A204.1 (cell line): Measurements from ENCODE around the gene BRAT1.

Source experiments
- FAIRE-seq: peaks from 2 replicates; lab custom pipeline; 2012; peaks lifted over from hg19 to GRCh38; lab: Jason Lieb, UNC

The BRAT1 gene

DNA sequence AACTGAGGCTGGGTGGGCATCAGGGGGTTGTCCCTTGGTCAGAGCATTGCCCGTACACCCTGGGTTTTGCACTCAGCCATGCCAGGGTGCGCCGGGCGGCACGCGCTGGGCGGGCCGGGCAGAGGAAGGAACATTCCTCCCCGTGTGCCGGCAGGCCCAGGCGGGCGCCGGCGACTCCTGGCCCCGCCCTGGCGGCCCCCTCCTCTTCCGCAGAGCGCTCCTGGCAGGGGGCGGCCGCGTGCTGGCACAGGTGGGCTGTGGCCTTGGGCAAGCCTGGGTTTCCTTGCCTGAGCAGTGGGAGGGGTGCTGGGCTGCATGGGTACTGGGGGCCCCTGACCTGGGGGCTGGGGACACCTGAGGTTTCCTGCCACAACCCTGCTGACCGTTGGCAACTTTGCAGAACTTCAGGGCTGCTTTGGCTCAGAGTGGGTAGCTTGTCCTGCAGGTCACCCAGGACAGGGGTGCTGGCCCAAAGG, 31.8 kb downstream of the BRAT1 start:
- no peak for FAIRE-seq

- FAIRE-seq = no peak
Measured at GRCh38 chr7:2522780-2523433, 32.4 kb downstream of the BRAT1 start.

- FAIRE-seq = no peak
Measured at GRCh38 chr7:2521952-2522591, 33.3 kb downstream of the BRAT1 start.

- no peak for FAIRE-seq
Measured at GRCh38 chr7:2521341-2521745, 34.0 kb downstream of the BRAT1 start.

- no peak for FAIRE-seq
Measured at GRCh38 chr7:2520761-2521290, 34.5 kb downstream of the BRAT1 start.

DNA sequence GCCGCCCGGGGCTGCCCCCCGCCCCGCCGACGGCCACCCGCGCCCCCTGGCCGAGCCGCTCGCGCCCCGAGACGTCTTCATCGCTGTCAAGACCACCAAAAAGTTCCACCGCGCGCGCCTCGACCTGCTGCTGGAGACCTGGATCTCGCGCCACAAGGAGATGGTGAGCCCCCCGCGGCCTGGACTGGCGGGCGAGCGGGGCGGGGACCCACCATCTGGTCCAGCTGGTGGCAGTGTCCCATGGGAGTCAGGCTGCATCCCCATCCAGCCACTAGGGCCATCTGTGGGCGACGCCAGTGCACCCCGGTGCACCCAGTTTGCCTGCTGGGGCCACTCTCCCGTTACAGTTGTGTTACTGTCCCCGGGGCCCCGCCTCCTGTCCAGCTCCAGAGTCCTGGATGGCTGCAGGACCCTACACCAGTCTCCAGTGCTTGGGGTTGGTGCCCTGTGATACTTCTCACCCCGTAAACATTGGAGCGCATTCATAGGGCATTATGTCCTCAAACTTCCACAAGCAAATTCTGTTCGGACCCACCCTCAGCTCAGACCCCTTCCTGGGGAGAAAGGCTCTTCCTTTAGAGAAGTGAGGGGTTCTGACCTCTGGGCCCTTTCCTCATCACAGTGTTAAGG, 35.1 kb downstream of the BRAT1 start:
- FAIRE-seq = no peak

GRCh38 chr7:2519119-2519930, 36.0 kb downstream of the BRAT1 start, which contains the start of gene LFNG:
Gene LFNG, plus strand, starts transcription at chr7:2519774. Its CDS starts 88 bp downstream, at chr7:2519862.
- no peak for FAIRE-seq

- no peak for FAIRE-seq
Measured at GRCh38 chr7:2518737-2519118, 36.6 kb downstream of the BRAT1 start.

DNA sequence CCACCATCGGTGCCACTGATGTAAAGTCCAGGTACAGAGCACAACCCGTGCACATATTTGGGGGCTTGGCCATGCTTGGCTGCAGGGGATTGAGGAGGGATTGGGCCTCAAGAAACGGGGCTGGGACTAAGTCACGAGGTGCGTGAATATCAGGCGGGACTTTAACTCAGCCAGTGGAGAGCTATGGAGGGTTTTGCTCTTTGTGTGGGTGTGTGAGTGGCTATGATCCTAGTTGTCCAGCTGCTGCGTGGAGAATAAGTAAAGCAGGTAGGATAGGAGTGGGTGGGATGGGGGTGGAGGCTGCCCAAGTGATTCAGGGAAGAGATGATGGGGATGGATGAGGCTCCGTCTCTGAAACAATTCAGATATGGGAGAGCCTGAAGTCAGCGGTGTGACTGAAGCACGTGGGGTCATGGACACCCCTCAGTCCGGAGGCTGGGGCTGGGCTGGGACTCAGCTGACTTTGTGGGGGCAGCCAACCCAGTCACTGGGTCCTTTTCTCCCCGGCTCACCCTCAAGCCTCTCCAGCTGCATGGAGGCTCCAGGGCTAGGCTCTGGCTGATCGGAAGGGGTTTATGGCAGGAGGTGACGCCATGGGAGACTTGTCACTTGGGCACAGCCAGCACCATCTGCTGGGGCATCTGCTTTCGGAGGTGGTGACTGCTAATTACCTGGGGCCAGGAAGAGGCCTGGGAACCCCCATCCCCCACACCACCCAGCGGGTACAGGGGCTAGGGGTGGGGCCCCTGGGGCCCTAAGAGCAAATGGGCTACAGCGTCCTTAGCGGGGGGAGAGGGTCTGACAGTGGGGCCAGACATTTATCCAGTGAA, 37.4 kb downstream of the BRAT1 start:
- no peak for FAIRE-seq

DNA sequence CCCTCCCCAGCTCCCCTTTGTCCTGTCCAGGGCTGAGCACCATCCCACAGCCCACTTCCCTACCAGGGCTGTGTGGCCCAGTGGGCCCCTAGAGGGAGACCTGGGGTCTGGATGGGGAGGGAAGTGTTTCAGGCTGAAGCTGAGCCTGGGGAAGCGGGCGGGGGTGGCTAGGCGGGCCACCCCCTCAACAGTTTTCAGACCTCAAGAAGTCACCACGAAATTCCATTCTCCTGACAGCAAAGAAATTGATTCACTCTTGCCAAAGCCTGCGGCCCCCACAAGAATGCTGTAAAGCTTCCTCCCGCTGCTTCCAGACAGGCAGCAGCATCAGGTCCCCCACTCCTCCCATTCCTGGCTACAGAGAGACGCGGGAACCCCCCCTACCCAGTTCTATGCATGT, 38.3 kb downstream of the BRAT1 start:
- FAIRE-seq = no peak

DNA sequence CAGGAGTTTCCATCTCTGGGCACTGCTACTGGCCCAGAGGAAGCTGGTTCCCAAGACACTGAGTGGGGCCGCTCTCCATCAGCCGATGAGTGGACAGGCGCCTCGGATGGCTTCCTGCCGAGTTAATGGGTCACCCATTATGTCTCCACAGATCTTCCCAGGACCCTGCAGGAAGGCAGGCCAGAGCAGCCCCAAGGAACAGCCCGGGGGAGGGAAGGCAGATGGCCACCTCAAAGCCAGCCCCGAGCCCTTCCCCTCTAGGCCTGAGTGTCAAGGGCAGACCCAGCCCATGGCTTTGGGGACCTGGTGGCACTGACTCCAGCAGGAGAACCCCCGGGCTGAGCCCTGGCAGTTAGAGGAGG, 39.1 kb downstream of the BRAT1 start:
- FAIRE-seq = no peak

GRCh38 chr7:2515424-2516193, 39.7 kb downstream of the BRAT1 start:
- FAIRE-seq = no peak

GRCh38 chr7:2514473-2515423, 40.6 kb downstream of the BRAT1 start:
- FAIRE-seq = no peak

- no peak for FAIRE-seq
Measured at GRCh38 chr7:2513702-2514101, 41.6 kb downstream of the BRAT1 start.

DNA sequence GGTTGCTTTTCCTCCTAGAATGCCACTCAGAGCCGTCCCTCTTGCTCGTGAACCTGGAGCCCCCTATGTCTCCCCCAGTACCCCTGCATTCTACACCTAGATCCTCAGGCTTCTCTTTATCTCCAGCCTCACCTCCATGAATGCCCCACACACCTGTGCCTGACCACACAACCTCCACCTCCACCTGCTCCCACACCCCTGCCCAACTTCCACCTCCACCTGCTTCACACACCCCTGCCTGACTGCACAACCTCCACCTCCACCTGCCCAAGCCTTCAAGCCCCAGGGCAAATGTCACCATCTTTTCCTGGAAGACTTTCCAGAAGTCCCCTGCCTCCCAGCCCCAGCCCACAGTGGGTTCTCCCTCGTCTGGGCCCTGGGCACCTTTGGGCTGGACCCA, 42.6 kb downstream of the BRAT1 start:
- FAIRE-seq = no peak

- FAIRE-seq = no peak
Measured at GRCh38 chr7:2512179-2512661, 43.1 kb downstream of the BRAT1 start.

GRCh38 chr7:2511769-2512168, 43.6 kb downstream of the BRAT1 start:
- no peak for FAIRE-seq

DNA sequence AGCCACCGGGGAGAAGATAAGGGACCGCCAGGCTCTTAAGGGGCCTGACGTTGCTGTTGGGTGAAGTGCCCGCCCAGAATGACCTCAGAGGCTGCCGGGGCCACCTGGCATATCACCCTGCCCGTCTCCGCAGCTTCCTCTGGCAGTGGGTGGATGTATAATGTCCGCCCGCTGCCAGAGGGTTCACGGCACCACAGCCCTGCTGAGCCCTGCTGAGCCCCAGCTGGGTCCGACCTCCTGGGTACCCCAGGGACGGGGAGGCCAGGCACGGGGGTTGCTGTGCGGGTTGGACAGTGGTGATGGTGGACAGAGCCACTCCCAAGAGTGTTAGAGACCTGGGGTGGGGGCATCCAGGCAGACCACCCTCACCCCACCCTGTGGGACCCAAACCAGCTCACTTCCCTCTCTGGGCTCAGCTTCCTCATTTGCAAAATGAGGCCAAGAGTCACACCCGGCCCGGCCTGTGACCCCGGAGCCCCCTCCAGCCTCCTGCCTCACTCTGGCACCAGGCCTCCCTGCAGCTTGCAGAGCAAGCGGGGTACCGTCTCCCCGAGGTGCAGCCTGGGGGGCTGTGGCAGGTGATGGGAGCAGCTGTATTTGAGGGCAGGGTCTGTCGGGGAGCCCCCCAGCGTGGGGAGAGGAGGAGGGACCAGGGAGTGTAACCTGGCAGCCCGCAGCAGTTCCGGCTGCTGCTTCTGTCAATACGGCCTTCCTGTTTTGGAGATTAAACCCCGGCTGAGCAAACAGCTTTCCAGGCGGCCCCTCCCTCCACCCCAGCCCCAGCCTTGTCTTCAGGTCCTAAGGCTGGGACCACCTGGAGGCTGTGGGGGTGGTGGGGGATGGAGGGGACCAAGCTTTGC, 44.2 kb downstream of the BRAT1 start:
- no peak for FAIRE-seq
